Retina (tissue), 1 donor: ENCODE data around the gene TPH2.
A peak's percentile ranks its signal among the peaks of the same experiment; 100 is the strongest.

ENCODE experiments used
- DNase-seq: peaks from one replicate; pipeline ENCODE4 v3.0.0-alpha.2; 2016

Gene TPH2

GRCh38 chr12:71938728-71939385 lies at the start of gene TPH2:
TSS of gene TPH2 (plus strand) at chr12:71938845. CDS start at chr12:71938987, 142 bp downstream.
- DNase-seq, result peak; percentile 85

- no peak for DNase-seq
These were observed 48.2 kb upstream of the TPH2 start for GRCh38 chr12:71890475-71890874.

GRCh38 chr12:71892059-71892458 lies 46.6 kb upstream of the TPH2 start:
- no peak for DNase-seq

GRCh38 chr12:71896205-71896882 lies 42.3 kb upstream of the TPH2 start:
- no peak for DNase-seq

- DNase-seq, result no peak
These were observed 38.6 kb upstream of the TPH2 start for GRCh38 chr12:71900091-71900490.

GRCh38 chr12:71904629-71905028 lies 34.0 kb upstream of the TPH2 start:
- no peak for DNase-seq

GRCh38 chr12:71935594-71935993 lies 3.1 kb upstream of the TPH2 start:
- no peak for DNase-seq

- no peak for DNase-seq
These were observed 1.4 kb downstream of the TPH2 start for GRCh38 chr12:71940068-71940467.

GRCh38 chr12:71941174-71941573 lies 2.5 kb downstream of the TPH2 start:
- DNase-seq, result no peak

GRCh38 chr12:71942259-71942658 lies 3.6 kb downstream of the TPH2 start:
- DNase-seq, result no peak

- DNase-seq, result no peak
These were observed 4.1 kb downstream of the TPH2 start for GRCh38 chr12:71942703-71943102.

GRCh38 chr12:71945121-71945520 lies 6.5 kb downstream of the TPH2 start:
- DNase-seq, result no peak

GRCh38 chr12:71945883-71946282 lies 7.2 kb downstream of the TPH2 start:
- no peak for DNase-seq

GRCh38 chr12:71947645-71948105 lies 9.0 kb downstream of the TPH2 start:
- peak; percentile 69 for DNase-seq

GRCh38 chr12:71948390-71948789 lies 9.7 kb downstream of the TPH2 start:
- DNase-seq, result peak; percentile 29

- DNase-seq, result no peak
These were observed 11.0 kb downstream of the TPH2 start for GRCh38 chr12:71949646-71950045.

- DNase-seq, result no peak
These were observed 11.8 kb downstream of the TPH2 start for GRCh38 chr12:71950404-71950803.

GRCh38 chr12:71950819-71951218 lies 12.2 kb downstream of the TPH2 start:
- no peak for DNase-seq

GRCh38 chr12:71954083-71954778 lies 15.6 kb downstream of the TPH2 start:
- no peak for DNase-seq

GRCh38 chr12:71954861-71955260 lies 16.2 kb downstream of the TPH2 start:
- no peak for DNase-seq

GRCh38 chr12:71955970-71956369 lies 17.3 kb downstream of the TPH2 start:
- DNase-seq, result no peak

GRCh38 chr12:71958056-71958455 lies 19.4 kb downstream of the TPH2 start:
- DNase-seq, result no peak

GRCh38 chr12:71958457-71958856 lies 19.8 kb downstream of the TPH2 start:
- no peak for DNase-seq

- DNase-seq, result no peak
These were observed 20.4 kb downstream of the TPH2 start for GRCh38 chr12:71958993-71959578.
